H1 (cell line): Measurements from ENCODE around the gene COQ7. TPM values are rescaled to one million over a fixed set of nuclear protein-coding genes. Genes with fewer than 3 reads are reported as not detected.

Experiments
- BACH1 ChIP-seq: IDR thresholded peaks from 2 replicates; pipeline ENCODE4 v1.6.1; 2012; ENCODE audit warnings: low read length, improper control_type of control experiment
- BRCA1 ChIP-seq: IDR thresholded peaks from 2 replicates; pipeline ENCODE4 v1.6.1; 2012; ENCODE audit warnings: low read depth, low read length, improper control_type of control experiment
- CEBPB ChIP-seq: IDR thresholded peaks from 2 replicates; pipeline ENCODE4 v1.6.1; 2012; ENCODE audit warnings: low read depth, low read length
- CTBP2 ChIP-seq: IDR thresholded peaks from 2 replicates; pipeline ENCODE4 v1.7.0; 2011; ENCODE audit warnings: borderline replicate concordance, mild to moderate bottlenecking, moderate library complexity, mixed read lengths, low read length; ENCODE audit not compliant: insufficient read depth, insufficient read length
- GTF2F1 ChIP-seq: IDR thresholded peaks from 2 replicates; pipeline ENCODE4 v1.6.1; 2012; ENCODE audit warnings: low read depth, low read length, improper control_type of control experiment, borderline replicate concordance
- KDM4A ChIP-seq: IDR thresholded peaks from one replicate; pipeline ENCODE4 v1.7.1; 2012; ENCODE audit warnings: low read depth, mild to moderate bottlenecking, moderate library complexity, low read length, inconsistent platforms; ENCODE audit not compliant: severe bottlenecking
- NRF1 ChIP-seq: IDR thresholded peaks from 2 replicates; pipeline ENCODE4 v1.6.1; 2011; ENCODE audit warnings: mild to moderate bottlenecking, low read depth, low read length, improper control_type of control experiment
- PHF8 ChIP-seq: fragments of 200-600 bp; sonication (generic); conservative IDR thresholded peaks from 2 replicates; pipeline ENCODE4 v1.7.1; 2012; ENCODE audit warnings: low read depth, mild to moderate bottlenecking, inconsistent platforms, low read length, moderate library complexity
- POLR2AphosphoS5 ChIP-seq: IDR thresholded peaks from 2 replicates; pipeline ENCODE4 v1.6.1; 2011; ENCODE audit warnings: low read depth, low read length
- RBBP5 ChIP-seq: IDR thresholded peaks from 2 replicates; pipeline ENCODE4 v1.7.1; 2012; ENCODE audit warnings: low read depth, mild to moderate bottlenecking, inconsistent platforms, low read length, moderate library complexity, borderline replicate concordance
- SIRT6 ChIP-seq: IDR thresholded peaks from one replicate; pipeline ENCODE4 v1.7.1; 2012; ENCODE audit warnings: low read length, inconsistent platforms
- SP2 ChIP-seq: IDR thresholded peaks from 2 replicates; pipeline ENCODE4 v1.6.1; 2012; ENCODE audit warnings: mild to moderate bottlenecking, low read length, inconsistent platforms
- SRF ChIP-seq: IDR thresholded peaks from 2 replicates; pipeline ENCODE4 v1.6.1; 2011; ENCODE audit warnings: mild to moderate bottlenecking, low read depth, low read length, moderate library complexity
- SUZ12 ChIP-seq: fragments of 200-600 bp; sonication (generic); IDR thresholded peaks from 2 replicates; pipeline ENCODE4 v1.6.1; 2012; ENCODE audit warnings: mild to moderate bottlenecking, inconsistent platforms, low read length, moderate library complexity, mixed read lengths
- YY1 ChIP-seq: IDR thresholded peaks from 2 replicates; pipeline ENCODE4 v1.6.1; 2011; ENCODE audit warnings: low read depth, mild to moderate bottlenecking, low read length
- polyA plus RNA-seq, 7 experiments: library from polyadenylated mRNA; depleted of rRNA in 3 of 7; stranded (reverse) in 5 of 7; unstranded in 2 of 7; fragments of >200 nt in 5 of 7; fragments of 200-250 nt in 2 of 7; gene quantifications; 1 replicate in 5 of 7; 2 replicates in 1 of 7; 4 replicates in 1 of 7; pipeline versions ENCODE4 v1.2.1 to v1.2.3, GENCODE V29; 2011 to 2013; ENCODE audit warnings: missing spikeins in 2 of 7, mixed read lengths in 2 of 7
- total RNA-seq: library from RNA; stranded (reverse); fragmentation: NEBNext Ultra II Directional; extraction: Animal tissue kit (Norgen Biotek cat#: 25700); gene quantifications from 2 replicates; pipeline ENCODE4 v1.2.1, GENCODE V29; 2021
- TF ChIP-seq, protein P1 (sequence below): IDR thresholded peaks from 2 replicates; pipeline ENCODE4 v1.6.1; 2012; ENCODE audit warnings: low read length, inconsistent platforms
- TF ChIP-seq, protein P2 (sequence below): IDR thresholded peaks from 2 replicates; pipeline ENCODE4 v1.6.1; 2012; ENCODE audit warnings: inconsistent platforms
- TF ChIP-seq, protein P3 (sequence below): IDR thresholded peaks from 2 replicates; pipeline ENCODE4 v1.6.1; 2012; ENCODE audit warnings: inconsistent platforms
- TF ChIP-seq, protein P4 (sequence below): IDR thresholded peaks from 2 replicates; pipeline ENCODE4 v1.6.1; 2011; ENCODE audit warnings: low read depth, mild to moderate bottlenecking, low read length; ENCODE audit not compliant: insufficient read depth

COQ7 gene
- total and polyA plus RNA-seq, 2 of the 8 experiments (the other 6 are each of a cell fraction or from before 2014, with no cell fraction given) = 7.1 to 15.2 TPM

DNA sequence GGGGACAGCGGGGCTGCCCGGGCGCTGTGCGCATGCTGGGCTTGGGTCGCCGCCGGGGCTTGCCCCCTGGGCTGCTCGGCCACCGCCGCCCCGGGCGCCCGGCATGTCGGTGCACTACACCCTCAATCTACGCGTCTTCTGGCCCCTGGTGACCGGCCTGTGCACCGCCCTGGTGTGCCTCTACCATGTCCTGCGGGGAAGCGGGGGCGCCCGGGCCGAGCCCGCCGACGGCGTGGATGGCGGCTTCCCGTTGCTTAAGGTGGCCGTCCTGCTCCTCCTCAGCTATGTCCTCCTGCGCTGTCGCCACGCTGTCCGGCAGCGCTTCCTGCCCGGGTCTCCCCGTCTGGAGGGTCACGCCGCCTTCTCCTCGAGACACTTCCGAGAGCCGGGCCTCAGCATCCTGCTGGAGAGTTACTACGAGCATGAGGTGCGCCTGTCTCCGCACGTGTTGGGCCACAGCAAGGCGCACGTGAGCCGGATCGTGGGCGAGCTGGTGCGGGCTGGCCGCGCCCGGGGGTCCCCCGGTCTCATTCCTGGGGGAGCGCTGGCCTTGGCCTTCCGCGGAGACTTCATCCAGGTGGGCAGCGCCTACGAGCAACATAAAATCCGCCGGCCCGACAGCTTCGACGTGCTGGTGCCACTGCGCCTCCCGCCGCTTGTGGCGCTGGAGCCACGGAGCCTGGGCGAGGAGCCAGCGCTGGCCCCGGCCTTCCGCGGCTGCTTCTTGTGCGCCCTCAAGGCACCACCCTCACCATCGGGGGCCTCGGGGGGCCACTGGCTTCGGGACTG, 47.1 kb downstream of the COQ7 start (continued):
- TF ChIP-seq, protein P1, sequence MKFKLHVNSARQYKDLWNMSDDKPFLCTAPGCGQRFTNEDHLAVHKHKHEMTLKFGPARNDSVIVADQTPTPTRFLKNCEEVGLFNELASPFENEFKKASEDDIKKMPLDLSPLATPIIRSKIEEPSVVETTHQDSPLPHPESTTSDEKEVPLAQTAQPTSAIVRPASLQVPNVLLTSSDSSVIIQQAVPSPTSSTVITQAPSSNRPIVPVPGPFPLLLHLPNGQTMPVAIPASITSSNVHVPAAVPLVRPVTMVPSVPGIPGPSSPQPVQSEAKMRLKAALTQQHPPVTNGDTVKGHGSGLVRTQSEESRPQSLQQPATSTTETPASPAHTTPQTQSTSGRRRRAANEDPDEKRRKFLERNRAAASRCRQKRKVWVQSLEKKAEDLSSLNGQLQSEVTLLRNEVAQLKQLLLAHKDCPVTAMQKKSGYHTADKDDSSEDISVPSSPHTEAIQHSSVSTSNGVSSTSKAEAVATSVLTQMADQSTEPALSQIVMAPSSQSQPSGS = no peak
- TF ChIP-seq GTF2F1 (peak; percentile 38; the same call in 1 of the 2 replicates), POLR2AphosphoS5 (peak; percentile 29; the same call in 1 of the 2 replicates), RBBP5 (0 out of 2 replicates have a peak, but pooled peaks have one; percentile 9), KDM4A (peak; percentile 91), SIRT6 (no peak), BACH1 (no peak), SUZ12 (peak; percentile 79), SRF (no peak), YY1 (no peak), CEBPB (no peak), SP2 (no peak), NRF1 (no peak), PHF8 (no peak), CTBP2 (no peak), BRCA1 (no peak)
- TF ChIP-seq, protein P2, sequence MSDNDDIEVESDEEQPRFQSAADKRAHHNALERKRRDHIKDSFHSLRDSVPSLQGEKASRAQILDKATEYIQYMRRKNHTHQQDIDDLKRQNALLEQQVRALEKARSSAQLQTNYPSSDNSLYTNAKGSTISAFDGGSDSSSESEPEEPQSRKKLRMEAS = peak; percentile 100
- TF ChIP-seq, protein P3, sequence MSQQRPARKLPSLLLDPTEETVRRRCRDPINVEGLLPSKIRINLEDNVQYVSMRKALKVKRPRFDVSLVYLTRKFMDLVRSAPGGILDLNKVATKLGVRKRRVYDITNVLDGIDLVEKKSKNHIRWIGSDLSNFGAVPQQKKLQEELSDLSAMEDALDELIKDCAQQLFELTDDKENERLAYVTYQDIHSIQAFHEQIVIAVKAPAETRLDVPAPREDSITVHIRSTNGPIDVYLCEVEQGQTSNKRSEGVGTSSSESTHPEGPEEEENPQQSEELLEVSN = peak; percentile 98
- TF ChIP-seq, protein P4, sequence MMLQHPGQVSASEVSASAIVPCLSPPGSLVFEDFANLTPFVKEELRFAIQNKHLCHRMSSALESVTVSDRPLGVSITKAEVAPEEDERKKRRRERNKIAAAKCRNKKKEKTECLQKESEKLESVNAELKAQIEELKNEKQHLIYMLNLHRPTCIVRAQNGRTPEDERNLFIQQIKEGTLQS = no peak
